ENCODE data around the gene RPL19.

GRCh38 chr17:39251997-39252396 is 51.9 kb downstream of the RPL19 start:
- TF ChIP-seq EZH2phosphoT487 (IDR thresholded peaks at IDR 0.05; ENCODE audit: insufficient read depth, low read depth): no peak
- TF ChIP-seq EZH2 (IDR thresholded peaks at IDR 0.05; ENCODE audit: insufficient read depth, poor library complexity, severe bottlenecking): no peak

Measured in GM23248 (cell line).